Ovary (tissue), 3 donors: Measurements from ENCODE around the gene PCNA.

ENCODE experiments used
- CTCF ChIP-seq, 3 donors: fragments of 450-650 bp in 2 of 3; fragments of 200-600 bp in 1 of 3; IDR thresholded peaks; one replicate each; pipeline versions ENCODE4 v1.5.1 to v1.8.0; 2016 to 2022; ENCODE audit warnings: antibody characterized with exemption in 3 of 3, mild to moderate bottlenecking in 1 of 3
- POLR2A ChIP-seq: fragments of 450-650 bp; IDR thresholded peaks from one replicate; pipeline ENCODE4 v1.6.1; 2017; ENCODE audit warnings: antibody characterized with exemption, mild to moderate bottlenecking, moderate library complexity
- donor health status: DM: no; HTN: no; CAD: no.

GRCh38 chr20:5127859-5128424 is 8.2 kb upstream of the PCNA start:
- no peak for TF ChIP-seq CTCF (IDR thresholded peaks at IDR 0.05)
- TF ChIP-seq POLR2A = no peak
